NOMO-1 treated with DMSO at 0.1 percent for 48 hours (cell line): ENCODE results near the gene EBP.
"Not testable (repeated sequence)": the region's sequence is repeated elsewhere in the genome, so short reads cannot be mapped to it uniquely, and the experiment has no call there.

Experiments used
- DNase-seq: peaks from one replicate; lab custom pipeline; 2025; ENCODE audit not compliant: unreplicated experiment; lab: John Stamatoyannopoulos, UW

The EBP gene

GRCh38 chrX:48492293-48492910, 29.2 kb upstream of the EBP start:
- no peak for DNase-seq

GRCh38 chrX:48493890-48494364, 27.7 kb upstream of the EBP start:
- no peak for DNase-seq

- DNase-seq = no peak
Observed at GRCh38 chrX:48496660-48497059, 24.9 kb upstream of the EBP start.

GRCh38 chrX:48497871-48498270, 23.7 kb upstream of the EBP start:
- DNase-seq = no peak

GRCh38 chrX:48498374-48498809, 23.2 kb upstream of the EBP start:
- no peak for DNase-seq

GRCh38 chrX:48504261-48504660, 17.3 kb upstream of the EBP start:
- no peak for DNase-seq

GRCh38 chrX:48505481-48505880, 16.1 kb upstream of the EBP start:
- no peak for DNase-seq

GRCh38 chrX:48507246-48507645, 14.4 kb upstream of the EBP start:
- DNase-seq = no peak

- DNase-seq = peak; percentile 51
Observed at GRCh38 chrX:48508400-48509244, 13.0 kb upstream of the EBP start, which contains the start of gene PORCN. Gene PORCN, plus strand, starts transcription at chrX:48508992. Its CDS starts 829 bp downstream, at chrX:48509821.

- no peak for DNase-seq
Observed at GRCh38 chrX:48509245-48509590, 12.4 kb upstream of the EBP start.

GRCh38 chrX:48509619-48510018, 12.0 kb upstream of the EBP start:
- no peak for DNase-seq

GRCh38 chrX:48511560-48511959, 10.0 kb upstream of the EBP start:
- no peak for DNase-seq

- DNase-seq = no peak
Observed at GRCh38 chrX:48512371-48512935, 9.2 kb upstream of the EBP start.

- no peak for DNase-seq
Observed at GRCh38 chrX:48513670-48514069, 7.9 kb upstream of the EBP start.

- no peak for DNase-seq
Observed at GRCh38 chrX:48514126-48514806, 7.3 kb upstream of the EBP start.

GRCh38 chrX:48514868-48515460, 6.6 kb upstream of the EBP start:
- DNase-seq = no peak

- DNase-seq = no peak
Observed at GRCh38 chrX:48515842-48516241, 5.8 kb upstream of the EBP start.

GRCh38 chrX:48516285-48516684, 5.3 kb upstream of the EBP start:
- no peak for DNase-seq

GRCh38 chrX:48516987-48517386, 4.6 kb upstream of the EBP start:
- DNase-seq = no peak

GRCh38 chrX:48519481-48519880, 2.1 kb upstream of the EBP start:
- not testable (repeated sequence) for DNase-seq

GRCh38 chrX:48520455-48520854, 1.2 kb upstream of the EBP start:
- DNase-seq = no peak
